GM19099 (cell line): ENCODE results near the gene MBD4.
A peak's percentile ranks its signal among the peaks of the same experiment; 100 is the strongest.

Experiments
- POLR2A ChIP-seq: IDR thresholded peaks from 3 replicates; pipeline ENCODE4 v1.6.1; 2011; ENCODE audit warnings: low read depth; ENCODE audit not compliant: insufficient read length; ENCODE audit errors: extremely low read depth

MBD4 gene

GRCh38 chr3:129403450-129403849 lies 36.3 kb downstream of the MBD4 start:
- no peak for TF ChIP-seq POLR2A

- TF ChIP-seq POLR2A = no peak
Observed at GRCh38 chr3:129402616-129403015, 37.1 kb downstream of the MBD4 start.

- no peak for TF ChIP-seq POLR2A
Observed at GRCh38 chr3:129402210-129402609, 37.5 kb downstream of the MBD4 start.

- TF ChIP-seq POLR2A = peak; percentile 45
Observed at GRCh38 chr3:129399895-129400357, 39.8 kb downstream of the MBD4 start.

GRCh38 chr3:129399145-129399894 lies 40.4 kb downstream of the MBD4 start:
- TF ChIP-seq POLR2A = no peak

- TF ChIP-seq POLR2A = no peak
Observed at GRCh38 chr3:129398803-129399144, 41.0 kb downstream of the MBD4 start.

- no peak for TF ChIP-seq POLR2A
Observed at GRCh38 chr3:129393271-129393670, 46.5 kb downstream of the MBD4 start.

- no peak for TF ChIP-seq POLR2A
Observed at GRCh38 chr3:129389572-129389937, 50.2 kb downstream of the MBD4 start.

GRCh38 chr3:129387487-129387886 lies 52.3 kb downstream of the MBD4 start:
- TF ChIP-seq POLR2A = no peak

GRCh38 chr3:129386984-129387383 lies 52.8 kb downstream of the MBD4 start:
- no peak for TF ChIP-seq POLR2A

- no peak for TF ChIP-seq POLR2A
Observed at GRCh38 chr3:129384594-129385323, 55.0 kb downstream of the MBD4 start.

- TF ChIP-seq POLR2A = no peak
Observed at GRCh38 chr3:129383292-129383860, 56.4 kb downstream of the MBD4 start.

GRCh38 chr3:129382366-129382765 lies 57.4 kb downstream of the MBD4 start:
- TF ChIP-seq POLR2A = no peak
